Prostate gland (tissue), 2 donors: Measurements from ENCODE around the gene VIPR2.

Experiments
- POLR2A ChIP-seq: fragments of 450-650 bp; IDR thresholded peaks from one replicate; pipeline ENCODE4 v1.6.1; 2016; ENCODE audit warnings: antibody characterized with exemption, mild to moderate bottlenecking
- TF ChIP-seq, protein P1 (sequence below), 4 experiments: fragments of 200-600 bp in 2 of 4; fragments of 450-650 bp in 2 of 4; sonication (generic) in 2 of 4; IDR thresholded peaks; 1 replicate in 3 of 4; 2 replicates in 1 of 4; pipeline ENCODE4 v1.5.1; 2016 to 2019; ENCODE audit warnings: antibody characterized with exemption in 4 of 4, mild to moderate bottlenecking in 2 of 4, moderate library complexity in 2 of 4

DNA sequence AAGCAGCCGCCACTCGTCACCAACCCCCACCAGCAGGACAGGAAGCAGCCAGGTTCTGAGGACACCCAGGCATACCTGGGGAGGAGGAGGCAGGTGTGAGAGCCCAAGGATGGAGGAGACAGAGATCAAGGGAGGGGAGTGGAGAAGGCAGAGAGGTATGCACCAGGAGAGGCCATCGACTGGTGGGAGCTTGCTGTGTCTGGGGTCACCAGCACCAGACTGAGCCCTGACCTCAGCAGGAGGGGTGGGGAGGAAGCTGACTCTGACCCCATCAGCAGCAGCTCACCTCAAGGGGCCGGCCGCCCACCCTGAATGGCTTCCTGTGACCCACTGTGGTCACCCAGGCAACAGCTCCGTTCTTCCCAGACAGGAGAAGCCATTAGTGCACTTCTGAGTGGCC is 7.8 kb downstream of the VIPR2 start:
- TF ChIP-seq, protein P1, sequence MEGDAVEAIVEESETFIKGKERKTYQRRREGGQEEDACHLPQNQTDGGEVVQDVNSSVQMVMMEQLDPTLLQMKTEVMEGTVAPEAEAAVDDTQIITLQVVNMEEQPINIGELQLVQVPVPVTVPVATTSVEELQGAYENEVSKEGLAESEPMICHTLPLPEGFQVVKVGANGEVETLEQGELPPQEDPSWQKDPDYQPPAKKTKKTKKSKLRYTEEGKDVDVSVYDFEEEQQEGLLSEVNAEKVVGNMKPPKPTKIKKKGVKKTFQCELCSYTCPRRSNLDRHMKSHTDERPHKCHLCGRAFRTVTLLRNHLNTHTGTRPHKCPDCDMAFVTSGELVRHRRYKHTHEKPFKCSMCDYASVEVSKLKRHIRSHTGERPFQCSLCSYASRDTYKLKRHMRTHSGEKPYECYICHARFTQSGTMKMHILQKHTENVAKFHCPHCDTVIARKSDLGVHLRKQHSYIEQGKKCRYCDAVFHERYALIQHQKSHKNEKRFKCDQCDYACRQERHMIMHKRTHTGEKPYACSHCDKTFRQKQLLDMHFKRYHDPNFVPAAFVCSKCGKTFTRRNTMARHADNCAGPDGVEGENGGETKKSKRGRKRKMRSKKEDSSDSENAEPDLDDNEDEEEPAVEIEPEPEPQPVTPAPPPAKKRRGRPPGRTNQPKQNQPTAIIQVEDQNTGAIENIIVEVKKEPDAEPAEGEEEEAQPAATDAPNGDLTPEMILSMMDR (IDR thresholded peaks at IDR 0.05), result no peak
- TF ChIP-seq POLR2A, result no peak
